NCI-H524 (cell line): Measurements from ENCODE around the gene HTR2A.
A peak's percentile ranks its signal among the peaks of the same experiment; 100 is the strongest.

Experiments used
- DNase-seq, 2 experiments: peaks; one replicate each; lab custom pipeline; 2025; lab: John Stamatoyannopoulos, UW

Gene HTR2A

DNA sequence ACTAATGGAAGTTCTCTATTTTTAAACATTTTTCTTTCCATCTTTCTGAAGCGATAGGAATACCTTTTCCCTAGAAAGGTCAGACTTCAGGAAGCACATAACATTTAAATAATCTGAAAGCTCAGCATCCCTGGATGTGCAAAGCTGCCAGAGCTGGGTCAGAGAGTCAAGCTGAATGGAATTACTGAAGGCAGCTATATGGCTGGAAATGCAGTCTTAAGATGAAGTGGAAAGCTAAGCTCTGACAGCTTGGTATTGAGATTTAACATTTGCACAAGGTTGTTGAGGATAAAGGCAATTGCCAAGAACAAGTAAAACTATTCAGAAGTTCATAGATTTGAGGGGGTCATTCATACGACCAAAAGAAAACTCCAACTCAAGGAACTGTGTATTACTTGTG lies 28.8 kb downstream of the HTR2A start:
- no peak for DNase-seq

GRCh38 chr13:46866150-46866549 lies 30.7 kb downstream of the HTR2A start:
- DNase-seq: no peak

DNA sequence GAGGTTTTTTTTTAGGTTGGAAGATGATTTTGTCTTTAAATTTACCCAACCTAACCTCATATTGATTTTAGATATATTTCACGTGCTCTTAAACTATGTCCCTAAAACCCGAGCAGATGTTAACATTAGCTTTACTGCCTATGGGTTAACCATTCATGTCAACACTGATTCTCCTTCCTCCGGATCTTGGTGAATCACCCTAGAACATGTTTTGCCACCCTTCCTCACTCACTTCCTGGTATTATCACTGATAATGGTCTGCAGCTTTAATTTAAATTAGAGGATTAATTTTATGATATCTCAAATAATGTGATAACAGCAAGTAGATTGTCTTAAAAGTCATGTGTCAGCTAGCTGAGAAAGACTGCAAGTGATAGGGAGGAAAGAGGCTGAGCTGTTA lies 31.9 kb downstream of the HTR2A start:
- no peak for DNase-seq

- no peak for DNase-seq
Observed at GRCh38 chr13:46861959-46862358, 34.9 kb downstream of the HTR2A start.

DNA sequence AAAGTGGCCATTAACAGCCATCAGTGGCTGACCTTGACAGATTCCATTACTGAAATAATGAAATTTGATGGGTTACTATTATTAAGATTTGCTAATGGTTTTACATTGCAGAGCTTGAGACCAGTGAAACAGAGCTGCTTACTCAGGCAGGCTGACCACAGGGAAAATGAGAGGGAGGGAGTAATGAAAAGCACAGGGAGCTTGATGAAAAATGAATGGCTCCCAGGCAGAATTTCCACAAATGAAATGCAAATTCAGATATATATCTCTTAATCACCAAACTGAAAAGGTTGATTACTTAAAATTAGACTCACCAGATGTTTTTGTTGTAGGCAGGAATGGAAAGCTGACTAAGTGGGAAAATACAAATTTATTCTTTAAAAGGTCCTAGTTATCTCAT lies 36.1 kb downstream of the HTR2A start:
- no peak for DNase-seq

GRCh38 chr13:46858776-46859175 lies 38.1 kb downstream of the HTR2A start:
- DNase-seq: no peak

- no peak for DNase-seq
Observed at GRCh38 chr13:46858163-46858562, 38.7 kb downstream of the HTR2A start.

DNA sequence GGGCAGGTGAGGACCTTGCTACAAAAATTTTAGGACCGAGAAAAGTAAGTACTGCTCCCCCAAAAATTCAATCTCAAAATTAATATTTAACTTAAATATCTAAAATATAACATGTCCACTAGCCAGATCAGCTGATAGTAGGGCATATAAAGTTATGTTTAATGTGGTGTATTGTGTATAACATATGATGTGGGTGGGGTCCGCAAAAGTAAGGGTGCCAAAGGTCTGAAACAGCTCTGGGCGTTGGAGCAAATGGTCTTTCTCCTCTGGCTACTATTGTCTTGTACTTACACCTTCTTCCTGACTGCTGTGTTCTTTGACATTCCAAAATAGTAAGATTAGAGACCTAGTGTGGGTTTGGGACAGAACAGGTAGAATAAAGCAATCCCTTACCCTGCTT lies 41.2 kb downstream of the HTR2A start:
- no peak for DNase-seq

GRCh38 chr13:46855166-46855565 lies 41.7 kb downstream of the HTR2A start:
- DNase-seq: no peak

- DNase-seq: no peak
Observed at GRCh38 chr13:46852168-46852567, 44.7 kb downstream of the HTR2A start.

DNA sequence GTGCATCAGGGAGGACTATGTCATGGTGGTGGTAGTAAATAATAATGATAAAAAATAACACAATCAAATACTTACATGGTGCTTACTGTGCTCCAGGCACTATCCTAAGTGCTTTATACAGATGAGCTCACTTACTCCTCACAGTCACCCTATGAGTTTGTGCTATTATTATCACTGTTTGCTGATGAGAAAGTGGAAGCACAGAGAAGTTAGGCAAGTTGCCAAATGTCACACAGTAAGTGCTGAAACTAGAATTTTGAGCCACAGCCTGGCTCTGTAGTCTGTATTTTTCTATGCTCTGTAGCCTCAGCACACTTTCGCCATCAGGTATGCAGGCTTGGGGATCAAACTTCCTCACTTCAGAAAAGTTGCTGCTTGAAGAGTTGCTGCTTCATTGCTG lies 46.6 kb downstream of the HTR2A start:
- no peak for DNase-seq

- no peak for DNase-seq
Observed at GRCh38 chr13:46846726-46847125, 50.1 kb downstream of the HTR2A start.

DNA sequence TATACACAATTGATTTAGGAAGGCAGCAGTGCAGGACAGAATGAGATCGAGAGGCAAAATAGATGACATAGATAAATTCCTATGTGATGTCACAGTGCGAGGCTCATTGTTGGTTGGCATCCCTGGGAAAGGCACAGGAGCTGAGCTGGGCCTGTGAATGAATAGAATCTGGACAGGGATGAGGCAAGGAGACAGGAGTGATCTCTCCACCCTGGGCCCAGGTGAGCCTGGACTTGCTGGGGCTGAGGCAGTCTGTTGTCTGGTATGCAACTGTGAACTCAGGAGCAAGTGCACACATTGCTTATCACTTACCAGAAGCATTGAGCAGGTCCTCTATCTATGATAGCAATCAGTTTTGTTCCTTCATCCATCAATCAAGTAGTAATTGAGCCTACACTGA lies 51.7 kb downstream of the HTR2A start:
- no peak for DNase-seq

- no peak for DNase-seq
Observed at GRCh38 chr13:46844431-46844830, 52.4 kb downstream of the HTR2A start.

DNA sequence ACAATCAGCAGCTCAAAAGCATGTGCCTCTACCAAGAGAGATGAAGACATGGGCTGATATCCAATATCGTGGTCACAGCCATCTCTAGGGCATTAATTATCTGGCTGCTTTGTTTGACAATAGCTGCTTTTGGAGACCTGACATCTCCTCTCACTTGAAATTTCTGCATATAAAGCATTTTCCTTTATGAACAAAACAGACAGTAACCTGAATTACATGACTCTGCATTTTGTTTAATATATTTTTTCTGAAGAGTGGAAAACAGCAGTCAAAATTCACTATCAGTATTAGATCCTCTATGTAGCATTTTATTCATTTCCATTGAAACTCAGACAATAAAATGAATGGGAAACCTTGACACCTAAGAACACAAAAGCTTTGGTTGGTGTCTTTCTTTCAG lies 57.5 kb downstream of the HTR2A start:
- DNase-seq: no peak

DNA sequence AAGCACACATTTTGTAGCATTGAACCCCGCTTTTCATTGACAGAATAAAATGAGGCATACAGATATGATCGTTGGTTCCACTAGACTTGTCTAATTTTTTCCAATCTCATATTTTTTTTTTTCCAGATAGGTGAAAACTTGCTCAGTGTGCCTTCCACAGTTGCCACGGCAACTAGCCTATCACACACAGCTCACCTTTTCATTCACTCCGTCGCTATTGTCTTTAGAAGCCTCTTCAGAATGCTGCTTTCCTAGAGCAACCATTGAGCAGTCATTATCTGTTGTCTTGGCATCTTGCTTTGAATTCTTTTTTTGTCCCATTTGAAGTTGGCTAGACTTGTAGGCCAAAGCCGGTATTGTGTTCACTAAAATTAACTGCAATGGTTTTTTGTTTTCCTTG lies 62.2 kb downstream of the HTR2A start:
- DNase-seq: no peak

DNA sequence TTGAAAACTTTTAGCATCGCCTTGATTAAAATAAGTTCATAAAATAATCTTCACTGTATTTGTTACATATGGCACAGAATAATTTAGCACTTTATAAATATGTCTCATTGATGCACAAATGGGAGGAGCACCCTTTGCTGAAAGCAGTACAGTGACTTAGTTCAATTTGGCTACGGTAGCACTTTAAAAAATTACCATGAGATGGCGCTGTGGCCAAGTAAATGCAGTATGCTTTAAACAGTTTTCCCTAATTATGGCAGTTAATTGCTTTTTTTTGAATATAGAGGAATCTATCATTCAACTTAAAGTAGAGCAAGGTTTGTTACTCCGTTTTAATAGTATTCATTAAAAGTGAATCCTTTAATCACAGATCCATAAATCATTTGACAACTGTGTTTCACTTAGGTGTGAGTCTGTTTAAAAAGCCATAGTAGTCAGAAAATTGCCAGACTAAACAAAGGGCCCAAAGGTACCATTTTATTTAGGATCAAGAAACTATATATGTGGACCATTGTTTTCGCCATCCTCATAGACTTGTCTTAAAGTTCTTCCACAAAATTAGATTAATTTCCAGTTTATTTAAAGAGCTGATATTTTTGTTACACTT lies 65.2 kb downstream of the HTR2A start:
- DNase-seq: peak; percentile 3 to 61

DNA sequence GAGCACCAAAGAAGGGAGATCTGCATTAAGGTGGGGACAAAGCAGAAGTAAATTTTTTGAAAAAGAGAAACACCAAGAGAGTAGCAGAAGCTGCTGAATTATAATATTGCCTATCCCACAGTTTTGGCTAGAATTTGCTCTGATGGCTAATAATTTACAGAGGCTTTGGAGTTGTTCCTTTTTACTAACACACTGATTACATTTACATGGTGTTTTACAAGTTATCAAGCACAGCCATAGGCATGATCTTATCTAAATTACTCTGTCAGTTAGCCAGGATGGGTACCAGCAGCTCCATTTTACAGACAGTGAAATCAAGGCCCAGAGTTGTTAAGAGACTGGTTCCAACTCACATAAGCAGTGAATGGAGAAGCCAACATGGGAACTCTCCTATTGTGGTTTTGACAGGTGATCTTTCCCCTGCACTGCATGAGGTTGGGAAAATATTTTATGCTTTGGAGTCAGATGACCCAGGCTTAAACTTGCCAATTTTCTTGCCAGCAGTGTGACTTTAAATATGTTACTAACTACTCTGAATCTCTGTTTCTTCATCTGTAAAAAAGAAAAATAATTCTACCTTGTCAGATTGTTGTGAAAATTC lies 66.3 kb downstream of the HTR2A start:
- no peak for DNase-seq

DNA sequence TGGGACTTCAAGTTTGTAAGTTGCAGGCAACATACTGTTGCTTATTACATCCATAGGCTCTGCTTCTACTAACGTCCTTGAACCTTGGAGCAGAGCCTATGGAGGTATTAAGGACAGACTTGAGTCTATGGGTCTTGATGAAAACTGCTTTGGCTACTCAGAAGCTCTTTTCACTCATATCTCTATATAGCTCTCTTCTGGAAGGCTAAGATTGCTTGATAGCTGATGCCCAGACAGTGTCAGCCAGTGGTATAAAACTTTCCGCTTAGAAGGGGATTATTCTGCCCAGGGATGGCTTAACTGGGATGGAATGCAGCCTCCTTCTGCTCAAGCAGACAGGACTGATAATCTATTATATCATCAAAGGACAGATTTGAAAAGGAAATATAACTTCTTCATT lies 74.3 kb downstream of the HTR2A start:
- no peak for DNase-seq

- no peak for DNase-seq
Observed at GRCh38 chr13:46817838-46818476, 78.9 kb downstream of the HTR2A start.

GRCh38 chr13:46817095-46817494 lies 79.8 kb downstream of the HTR2A start:
- no peak for DNase-seq

- no peak for DNase-seq
Observed at GRCh38 chr13:46816371-46816770, 80.5 kb downstream of the HTR2A start.

DNA sequence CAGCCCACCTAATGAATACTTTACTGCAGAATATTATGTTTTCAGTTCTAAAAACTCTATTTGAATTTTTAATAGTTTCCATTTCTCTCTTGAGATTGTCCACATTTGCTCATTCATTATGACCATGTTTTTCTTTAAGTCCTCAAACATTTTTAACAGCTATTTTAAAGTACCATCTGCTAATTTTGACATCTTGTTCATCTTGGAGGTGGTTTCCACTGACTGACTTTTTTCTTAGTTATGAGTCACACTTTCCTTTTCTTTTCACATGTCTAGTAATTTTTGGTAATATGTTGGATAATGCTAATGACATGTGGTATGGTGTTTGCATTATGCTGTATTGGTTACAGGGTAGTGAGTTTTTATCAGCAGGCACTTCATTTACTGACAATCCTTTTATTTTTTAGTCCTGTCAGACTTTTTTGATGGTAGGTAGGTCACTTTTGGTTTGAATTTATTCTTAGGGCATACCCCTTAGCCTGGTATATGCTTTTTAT lies 84.5 kb downstream of the HTR2A start:
- no peak for DNase-seq

DNA sequence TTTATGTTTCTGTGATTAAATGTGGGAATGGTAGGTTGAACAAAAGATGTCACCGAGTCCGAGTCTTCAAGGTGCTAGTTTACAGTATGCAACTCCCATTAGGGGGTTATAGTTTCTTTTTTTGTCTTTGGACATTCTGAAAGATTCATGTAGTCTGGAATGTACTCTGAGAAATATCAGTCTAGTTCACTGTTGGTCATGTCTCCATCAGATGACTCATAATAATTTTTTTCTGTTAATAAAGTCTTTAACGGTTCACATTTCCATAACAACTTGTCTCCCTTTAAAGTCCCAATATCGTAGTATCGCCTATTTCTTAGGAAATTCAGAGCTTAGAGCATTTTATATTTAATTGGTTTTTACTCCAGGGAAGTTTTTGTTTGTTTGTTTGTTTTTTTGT lies 86.4 kb downstream of the HTR2A start:
- no peak for DNase-seq
